HL-60 (cell line): ENCODE measurements around the gene BICRAL.

Experiments used
- DNase-seq, 2 experiments: peaks; one replicate each; pipeline ENCODE4 v3.0.0-alpha.2; 2010 to 2020; ENCODE audit warnings: low read depth in 1 of 2, low spot score in 1 of 2
- H3K27ac ChIP-seq: fragments of 250-450 bp; sonication (Bioruptor Pico); replicated peaks from 2 replicates; pipeline ENCODE4 v1.5.1; 2020; ENCODE audit warnings: mild to moderate bottlenecking, moderate library complexity
- H3K27me3 ChIP-seq: fragments of 250-450 bp; sonication (Bioruptor Pico); 2 replicates; pipeline ENCODE4 v1.5.1; 2021; ENCODE audit warnings: mild to moderate bottlenecking, moderate library complexity; ENCODE audit not compliant: insufficient read depth, poor library complexity, severe bottlenecking
- H3K4me3 ChIP-seq: replicated peaks from 2 replicates; pipeline ENCODE4 v1.5.1; 2011; ENCODE audit warnings: mild to moderate bottlenecking, control low read depth, low read length; ENCODE audit not compliant: insufficient read depth
- GABPA ChIP-seq: IDR thresholded peaks from 2 replicates; pipeline ENCODE4 v1.6.1; 2012; ENCODE audit warnings: low read depth
- POLR2AphosphoS5 ChIP-seq: IDR thresholded peaks from 2 replicates; pipeline ENCODE4 v1.6.1; 2012; ENCODE audit warnings: low read depth
- REST ChIP-seq: IDR thresholded peaks from 2 replicates; pipeline ENCODE4 v1.6.1; 2012; ENCODE audit warnings: low read depth; ENCODE audit not compliant: insufficient replicate concordance
- SPI1 ChIP-seq: IDR thresholded peaks from 2 replicates; pipeline ENCODE4 v1.6.1; 2012; ENCODE audit warnings: low read depth, mild to moderate bottlenecking, borderline replicate concordance
- TF ChIP-seq, protein P1 (sequence below): IDR thresholded peaks from one replicate; pipeline ENCODE4 v1.5.1; 2011; ENCODE audit warnings: low read length, control low read depth, inconsistent platforms; ENCODE audit not compliant: insufficient read depth

BICRAL gene

GRCh38 chr6:42907336-42907735 is 125.5 kb downstream of the BICRAL start:
- DNase-seq, result no peak

GRCh38 chr6:42909835-42910234 is 128.0 kb downstream of the BICRAL start:
- H3K27ac ChIP-seq, result no peak overlapping the region
- H3K4me3 ChIP-seq, result no peak overlapping the region
- no peaks in the 10 kb centered on the region for H3K27me3 ChIP-seq
- DNase-seq, result no peak
- no peak for TF ChIP-seq POLR2AphosphoS5
- no peak for TF ChIP-seq SPI1
- TF ChIP-seq REST, result no peak
- no peak for TF ChIP-seq GABPA
- TF ChIP-seq, protein P1, sequence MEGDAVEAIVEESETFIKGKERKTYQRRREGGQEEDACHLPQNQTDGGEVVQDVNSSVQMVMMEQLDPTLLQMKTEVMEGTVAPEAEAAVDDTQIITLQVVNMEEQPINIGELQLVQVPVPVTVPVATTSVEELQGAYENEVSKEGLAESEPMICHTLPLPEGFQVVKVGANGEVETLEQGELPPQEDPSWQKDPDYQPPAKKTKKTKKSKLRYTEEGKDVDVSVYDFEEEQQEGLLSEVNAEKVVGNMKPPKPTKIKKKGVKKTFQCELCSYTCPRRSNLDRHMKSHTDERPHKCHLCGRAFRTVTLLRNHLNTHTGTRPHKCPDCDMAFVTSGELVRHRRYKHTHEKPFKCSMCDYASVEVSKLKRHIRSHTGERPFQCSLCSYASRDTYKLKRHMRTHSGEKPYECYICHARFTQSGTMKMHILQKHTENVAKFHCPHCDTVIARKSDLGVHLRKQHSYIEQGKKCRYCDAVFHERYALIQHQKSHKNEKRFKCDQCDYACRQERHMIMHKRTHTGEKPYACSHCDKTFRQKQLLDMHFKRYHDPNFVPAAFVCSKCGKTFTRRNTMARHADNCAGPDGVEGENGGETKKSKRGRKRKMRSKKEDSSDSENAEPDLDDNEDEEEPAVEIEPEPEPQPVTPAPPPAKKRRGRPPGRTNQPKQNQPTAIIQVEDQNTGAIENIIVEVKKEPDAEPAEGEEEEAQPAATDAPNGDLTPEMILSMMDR, result no peak

More at GRCh38 chr6:42907336-42907735, 125.5 kb downstream of the BICRAL start:
- TF ChIP-seq, protein P1, result no peak
- TF ChIP-seq GABPA (no peak), REST (no peak), POLR2AphosphoS5 (no peak), SPI1 (no peak)
- no peaks in the 10 kb centered on the region for H3K27me3 ChIP-seq
- H3K4me3 ChIP-seq, result no peak overlapping the region
- no peak overlapping the region for H3K27ac ChIP-seq

- Histone ChIP-seq H3K4me3 (no peak overlapping the region), H3K27me3 (no peaks in the 10 kb centered on the region), H3K27ac (no peak overlapping the region)
- no peak for TF ChIP-seq POLR2AphosphoS5
- no peak for TF ChIP-seq REST
- no peak for TF ChIP-seq GABPA
- no peak for TF ChIP-seq SPI1
- TF ChIP-seq, protein P1, result no peak
- DNase-seq, result no peak
Measured at GRCh38 chr6:42911171-42912021, 129.5 kb downstream of the BICRAL start.
